HG02840 (cell line): ENCODE data around the gene SLC6A12.

Experiments
- ATAC-seq: cut with Tn5 transposase; IDR thresholded peaks from one replicate; pipeline ENCODE4 v1.9.1; 2021; ENCODE audit warnings: mild to moderate bottlenecking, moderate library complexity, moderate number of reproducible peaks; ENCODE audit not compliant: unreplicated experiment, low FRiP score

SLC6A12 gene

DNA sequence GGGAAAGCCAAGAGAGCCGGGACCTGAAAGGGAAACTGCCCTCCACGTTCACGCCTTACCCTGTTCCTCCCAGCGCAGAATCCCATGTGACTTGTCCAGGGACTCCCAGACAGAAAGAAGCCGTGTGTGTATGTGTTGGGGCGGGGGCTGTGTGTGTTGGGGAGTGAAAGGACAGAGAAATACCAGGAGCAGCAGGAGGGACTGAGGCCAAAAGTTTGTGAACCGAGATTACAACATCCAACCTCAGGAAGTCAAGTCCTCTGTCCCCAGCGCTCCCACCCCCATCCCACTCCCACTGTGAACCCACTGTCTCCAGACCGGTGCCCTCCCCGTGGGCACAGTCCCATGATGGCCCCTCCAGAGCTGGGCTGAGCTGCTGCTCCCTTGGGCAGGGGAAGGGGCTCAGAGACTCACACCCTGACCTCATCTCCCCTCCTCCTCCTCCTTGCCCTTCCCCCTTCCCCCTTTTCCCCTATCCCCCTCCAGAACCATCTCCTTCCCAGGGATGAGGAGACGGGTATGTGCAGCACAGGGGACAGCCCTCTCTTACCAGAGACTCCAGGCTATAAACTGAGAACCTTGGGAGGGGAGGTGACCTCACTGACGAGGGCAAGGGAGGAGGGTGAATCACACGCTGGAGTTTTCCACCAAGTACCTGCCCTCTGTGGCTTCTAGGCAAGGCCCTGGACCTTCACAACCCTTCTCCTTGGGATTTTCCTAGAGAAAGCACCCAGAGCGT lies at the start of gene SLC6A12:
TSS of gene SLC6A12 (minus strand) at position 155 of the 739 bp plus-strand sequence. CDS start 4,171 bp downstream, outside the sequence.
- no peak for ATAC-seq

DNA sequence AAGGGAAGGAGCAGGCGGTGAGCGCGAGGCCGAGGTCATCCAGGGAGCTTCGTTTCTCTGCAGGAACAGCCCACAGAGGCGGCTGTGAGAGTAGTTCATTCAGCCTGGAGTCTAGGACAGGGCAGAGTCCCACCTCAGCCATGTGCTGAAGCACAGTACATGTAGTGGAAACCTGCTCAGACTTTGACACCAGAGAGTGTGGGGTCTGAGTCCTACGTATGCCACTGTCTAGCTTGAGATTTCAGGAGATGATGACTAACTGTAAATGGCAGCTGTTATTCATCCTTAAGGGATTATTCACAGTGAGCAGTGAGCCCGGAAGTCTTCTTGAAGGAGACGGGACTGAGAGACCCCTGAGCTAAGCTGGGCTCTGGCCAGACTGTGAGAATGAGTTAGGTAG lies 49.6 kb upstream of the SLC6A12 start:
- ATAC-seq: no peak

DNA sequence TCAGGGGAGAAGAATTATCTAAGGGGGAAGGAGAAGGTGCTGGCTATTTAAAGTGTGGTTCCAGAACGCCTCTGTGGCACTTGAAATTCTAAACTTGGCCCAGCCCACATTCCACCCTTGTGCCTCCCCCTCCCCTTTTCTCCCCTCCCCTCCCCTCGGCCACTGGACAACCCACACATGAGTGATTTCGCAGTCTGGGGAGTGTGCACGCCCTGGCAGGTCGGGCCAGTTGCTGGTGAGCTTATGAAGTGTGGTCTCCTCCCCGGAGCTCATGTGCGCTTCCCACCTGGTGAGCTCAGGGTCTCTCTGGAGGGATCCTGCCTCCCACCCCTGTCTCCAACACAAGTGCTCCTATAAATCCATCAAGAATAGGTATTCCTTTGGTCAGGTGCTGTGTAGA lies 48.9 kb upstream of the SLC6A12 start, which contains the start of gene SLC6A13:
TSS of gene SLC6A13 (minus strand) at position 20 of the 400 bp plus-strand sequence. CDS start 2,784 bp downstream, outside the sequence.
- no peak for ATAC-seq

DNA sequence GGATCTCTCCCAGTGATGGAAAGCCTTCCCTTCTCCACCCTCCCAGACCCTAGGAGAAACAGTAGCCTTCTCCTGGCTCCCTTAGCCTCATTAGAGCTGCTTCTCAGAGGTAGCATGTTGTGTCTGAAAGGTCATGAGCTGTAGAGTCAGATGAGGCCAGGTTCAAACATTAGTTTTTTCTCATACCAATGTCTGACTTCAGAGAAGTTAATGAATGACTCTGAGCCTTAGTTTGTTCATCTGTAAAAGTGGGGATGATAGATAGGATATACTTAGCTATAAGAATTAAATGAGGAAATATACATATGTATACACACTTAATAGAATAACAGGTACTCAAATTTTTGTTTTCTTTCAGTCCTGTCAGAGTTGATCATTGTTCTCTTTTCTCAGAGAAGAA lies 48.2 kb upstream of the SLC6A12 start:
- no peak for ATAC-seq

DNA sequence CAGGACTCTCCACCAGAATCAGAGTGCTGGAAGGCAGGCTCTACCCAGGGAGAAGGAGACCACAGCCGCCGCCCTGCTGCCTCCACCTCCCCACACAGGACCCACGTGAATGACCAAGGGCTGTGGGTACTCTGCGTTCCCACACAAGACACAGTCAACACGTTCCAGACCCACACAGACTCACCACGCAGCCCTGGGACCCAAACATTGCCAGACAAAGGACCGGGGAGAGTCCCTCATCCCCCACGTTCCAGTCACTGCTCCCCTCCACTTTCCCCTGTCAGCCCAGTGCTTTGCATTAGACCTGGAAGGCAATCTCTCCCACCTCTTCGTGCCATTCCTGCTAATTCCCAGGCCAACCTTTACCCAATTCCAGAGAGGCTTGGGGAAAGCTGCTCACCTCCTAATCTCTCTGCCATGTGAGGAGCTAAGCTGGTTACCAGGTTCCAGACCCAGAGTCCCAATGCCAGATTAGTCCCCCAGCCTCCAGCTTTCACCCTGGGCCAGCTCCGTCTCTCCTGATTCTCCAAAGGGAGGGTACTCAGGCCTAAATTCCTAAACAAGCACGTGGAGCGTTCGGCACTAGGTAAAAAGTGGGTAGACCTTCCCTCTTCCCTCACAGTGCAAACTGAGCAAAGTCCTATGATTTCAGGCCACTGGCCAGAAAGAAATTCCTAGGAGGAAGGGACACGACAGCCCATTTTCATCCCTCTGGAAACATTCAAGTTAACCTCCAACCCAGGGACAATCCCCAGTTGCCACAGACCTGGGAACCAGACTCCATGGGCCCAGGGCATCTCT lies 43.8 kb upstream of the SLC6A12 start:
- no peak for ATAC-seq

DNA sequence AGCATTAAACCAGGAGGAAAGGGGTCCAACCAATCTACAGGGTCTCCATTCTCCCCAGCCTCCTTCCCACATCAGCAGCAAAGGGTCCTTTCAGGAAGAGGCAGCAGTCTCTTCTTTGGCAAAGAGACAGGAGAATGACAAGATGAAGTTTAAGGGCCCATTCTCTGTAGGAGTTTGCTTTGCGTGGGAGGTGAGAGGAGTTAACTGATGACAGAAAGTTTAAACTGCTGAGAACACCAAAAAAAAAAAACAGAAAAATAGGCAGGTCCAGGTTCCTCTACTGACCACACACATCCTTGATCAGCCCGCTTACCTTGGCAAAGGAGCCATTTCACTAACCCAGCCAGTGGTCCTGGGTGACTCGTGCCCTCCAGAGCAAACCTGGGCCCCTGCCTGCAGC lies 43.0 kb upstream of the SLC6A12 start:
- no peak for ATAC-seq

DNA sequence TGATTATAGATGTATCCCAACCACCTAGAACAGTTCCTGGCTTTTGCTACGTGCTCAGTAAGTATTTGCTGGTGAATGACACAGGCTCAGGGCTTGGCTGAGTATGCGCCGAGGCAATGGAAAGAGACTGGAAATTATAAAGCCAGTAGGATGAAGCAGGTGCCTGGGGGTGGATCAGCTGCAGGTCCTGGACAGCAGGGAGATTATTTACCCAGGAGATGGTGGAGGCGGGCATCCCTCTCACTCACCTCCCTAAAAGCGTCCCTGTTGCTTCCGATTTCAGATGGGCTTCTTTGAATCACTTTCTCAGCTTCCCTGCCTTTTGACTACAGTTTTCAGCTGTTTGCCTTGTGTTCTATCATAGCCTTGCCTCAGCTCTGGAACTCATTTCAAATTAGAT lies 42.3 kb upstream of the SLC6A12 start:
- ATAC-seq: no peak

DNA sequence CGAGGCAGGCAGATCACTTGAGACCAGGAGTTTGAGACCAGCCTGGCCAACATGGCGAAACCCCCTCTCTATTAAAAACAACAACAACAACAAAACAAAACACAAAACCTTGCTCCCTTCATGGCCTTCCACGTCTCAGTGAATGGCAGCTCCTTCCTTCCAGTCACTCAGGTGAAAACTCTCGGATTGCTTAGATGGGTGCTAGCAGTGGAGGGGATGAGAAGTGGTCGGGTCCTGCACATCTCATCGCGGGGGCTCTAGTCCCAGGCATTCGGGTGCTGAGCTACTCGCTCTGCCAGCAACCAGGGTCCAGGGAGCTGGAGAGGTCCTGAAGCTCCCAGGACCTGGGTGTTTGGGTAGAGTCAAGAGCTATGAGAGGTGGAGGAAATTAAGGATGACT lies 41.0 kb upstream of the SLC6A12 start:
- no peak for ATAC-seq

DNA sequence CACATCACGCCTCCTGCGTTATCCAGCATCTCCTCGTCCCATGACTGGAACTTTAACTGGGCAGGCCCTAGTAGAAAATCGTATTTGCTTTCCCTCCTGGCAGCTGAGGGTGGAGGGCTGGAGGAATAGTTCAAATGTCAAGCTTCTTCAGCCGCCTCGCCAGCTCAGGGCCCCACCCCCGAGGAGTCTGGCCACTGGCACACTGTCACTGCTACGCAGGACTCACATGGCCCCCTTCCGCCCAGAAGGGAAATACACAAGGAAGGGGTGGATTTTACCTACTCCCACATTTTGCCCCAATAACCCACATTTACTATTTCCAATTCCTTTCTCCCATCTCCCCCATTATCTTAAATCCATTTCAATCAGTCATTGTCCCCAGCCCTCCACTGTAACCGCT lies 40.1 kb upstream of the SLC6A12 start:
- no peak for ATAC-seq

DNA sequence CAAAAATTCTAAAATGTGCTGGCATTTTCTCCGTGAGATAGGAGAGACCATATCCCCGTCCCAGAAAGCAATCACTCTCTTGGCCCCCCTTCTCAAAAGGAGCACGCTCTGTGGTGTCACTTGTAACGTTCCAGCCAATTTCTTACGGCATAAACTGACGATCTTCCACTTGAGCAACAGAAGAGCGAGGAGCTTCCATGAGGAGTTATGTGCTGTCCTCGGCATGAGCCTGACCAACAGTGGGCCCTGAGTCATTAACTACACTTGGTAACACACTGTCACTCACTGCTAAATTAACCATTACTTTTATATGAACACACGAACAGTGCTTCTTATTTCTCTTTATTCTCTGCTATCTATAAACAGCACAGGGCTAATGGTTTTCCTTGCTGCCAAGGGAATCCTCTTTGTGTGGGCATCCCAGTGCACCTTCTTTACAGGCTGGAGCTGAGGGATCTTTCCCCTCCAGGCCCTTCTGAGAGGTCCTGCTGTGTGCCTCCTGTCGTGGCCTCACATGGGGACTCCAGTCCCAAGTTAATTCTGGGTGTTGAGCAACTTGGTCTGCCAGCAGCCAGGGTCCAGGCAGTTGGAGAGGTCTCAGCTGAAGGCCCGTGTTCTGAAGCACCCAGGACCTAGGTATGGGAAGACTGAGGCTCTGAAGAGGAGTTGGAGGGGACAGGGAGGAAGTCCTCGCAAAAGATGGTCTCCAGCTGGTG lies 39.3 kb upstream of the SLC6A12 start:
- ATAC-seq: no peak

DNA sequence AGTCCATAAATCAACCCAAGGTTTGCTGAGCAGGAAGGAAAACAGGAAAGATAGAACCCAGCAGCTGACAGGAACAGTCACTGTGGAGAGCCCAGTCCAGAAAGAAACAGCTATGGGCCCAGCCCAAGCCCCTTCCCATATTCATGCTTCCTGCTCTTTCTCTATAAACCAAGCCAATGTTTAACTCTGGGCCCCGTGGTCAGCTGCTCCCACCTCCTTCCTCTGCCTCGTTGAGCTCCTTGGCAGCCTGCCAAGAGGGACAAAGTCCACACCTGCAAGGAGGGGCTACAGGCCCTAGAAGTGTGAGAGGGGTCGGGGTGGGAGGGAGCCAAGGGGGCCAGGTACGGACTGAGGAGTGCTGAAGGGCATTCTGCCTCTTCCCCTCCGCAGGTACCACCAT lies 38.7 kb upstream of the SLC6A12 start:
- no peak for ATAC-seq

DNA sequence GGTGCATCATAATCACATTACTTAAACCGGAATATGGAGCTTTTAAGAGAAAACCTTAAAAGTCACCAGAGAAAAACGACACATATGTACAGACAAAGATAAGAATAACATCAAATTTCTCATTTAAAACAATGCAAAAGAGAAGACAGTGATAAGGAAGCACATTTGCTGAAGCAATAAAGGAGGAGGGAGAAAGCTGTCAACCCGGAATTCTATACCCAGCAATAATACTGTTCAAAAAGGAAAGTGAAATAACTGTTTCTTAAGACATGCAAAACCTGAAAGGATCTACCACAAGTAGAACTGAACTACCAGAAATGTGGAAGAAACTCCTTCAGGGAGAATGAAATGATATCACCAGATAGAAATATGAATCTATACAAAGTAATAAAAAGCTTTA lies 33.3 kb upstream of the SLC6A12 start:
- no peak for ATAC-seq

DNA sequence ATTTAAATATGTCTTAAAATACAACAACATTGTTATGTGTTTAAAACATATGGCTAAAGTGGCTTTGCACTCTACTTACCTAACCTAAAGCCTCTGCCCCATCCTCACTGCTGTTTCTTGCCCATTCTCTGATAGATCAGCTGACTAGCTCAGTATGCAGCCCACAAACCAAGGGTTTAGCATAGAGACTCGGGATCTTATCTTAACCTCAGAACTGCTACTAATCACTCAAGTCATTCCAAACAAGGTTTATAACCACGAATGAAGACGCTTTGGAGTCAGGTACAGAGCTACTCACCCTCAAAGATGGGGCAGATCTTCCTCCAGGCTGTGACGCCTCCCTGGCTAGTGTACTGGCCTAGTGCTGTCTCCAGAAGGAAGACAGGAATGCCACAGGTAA lies 29.4 kb upstream of the SLC6A12 start:
- ATAC-seq: no peak

DNA sequence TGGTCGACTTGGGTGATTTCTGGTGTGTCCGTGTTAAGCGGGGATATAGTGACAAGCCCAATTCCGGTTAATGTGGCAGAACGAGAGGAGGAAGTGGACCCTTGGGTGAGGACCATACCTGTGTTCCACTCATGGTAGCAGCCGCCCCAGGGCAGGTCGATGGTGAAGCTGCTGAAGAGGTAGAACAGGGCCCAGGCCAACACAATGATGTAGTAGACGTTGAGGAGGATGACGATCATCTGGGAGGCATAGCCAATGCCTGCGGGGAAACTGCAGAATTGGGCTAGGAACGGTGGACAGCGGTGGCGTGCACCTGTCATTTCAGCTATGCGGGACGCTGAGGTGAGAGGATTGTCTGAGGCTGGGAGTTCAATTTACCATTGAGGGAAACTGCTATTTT lies 28.5 kb upstream of the SLC6A12 start:
- no peak for ATAC-seq

DNA sequence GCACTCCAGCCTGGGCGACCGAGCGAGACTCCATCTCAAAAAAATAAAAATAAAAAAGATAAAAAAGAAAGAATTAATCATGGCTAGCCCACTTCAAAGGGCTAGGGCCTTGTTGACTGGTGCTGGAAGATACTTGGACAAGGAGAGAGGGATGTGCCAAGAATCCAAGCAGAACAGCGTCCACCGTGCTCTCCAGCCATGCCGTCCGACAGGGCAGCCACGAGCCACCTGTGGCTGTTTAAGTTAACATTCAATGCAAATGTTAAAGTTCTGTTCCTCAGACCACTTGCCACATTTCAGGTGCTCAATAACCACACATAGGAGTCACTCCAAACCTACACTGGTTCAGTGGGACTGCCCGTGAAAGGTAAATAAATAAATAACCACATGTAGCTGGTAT lies 27.3 kb upstream of the SLC6A12 start:
- ATAC-seq: no peak

DNA sequence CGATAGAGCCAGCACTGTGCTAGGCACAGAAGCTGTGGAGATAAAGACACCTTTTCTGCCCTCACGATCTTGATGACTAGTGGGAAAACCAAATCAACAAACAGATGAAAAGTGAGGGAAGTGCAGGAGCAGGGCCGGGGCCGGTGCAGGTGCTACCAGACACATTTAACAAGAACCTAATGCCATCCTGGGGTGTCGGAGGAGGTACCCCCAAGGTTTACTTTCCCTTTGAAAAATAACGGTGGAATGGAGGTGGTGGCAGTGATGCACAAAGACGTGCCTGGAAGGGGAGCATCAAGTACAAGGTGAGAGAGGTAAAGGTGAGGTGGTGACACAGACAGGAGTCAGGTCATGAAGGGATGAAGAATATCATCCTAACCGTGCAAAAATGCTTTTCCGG lies 26.6 kb upstream of the SLC6A12 start:
- ATAC-seq: no peak

DNA sequence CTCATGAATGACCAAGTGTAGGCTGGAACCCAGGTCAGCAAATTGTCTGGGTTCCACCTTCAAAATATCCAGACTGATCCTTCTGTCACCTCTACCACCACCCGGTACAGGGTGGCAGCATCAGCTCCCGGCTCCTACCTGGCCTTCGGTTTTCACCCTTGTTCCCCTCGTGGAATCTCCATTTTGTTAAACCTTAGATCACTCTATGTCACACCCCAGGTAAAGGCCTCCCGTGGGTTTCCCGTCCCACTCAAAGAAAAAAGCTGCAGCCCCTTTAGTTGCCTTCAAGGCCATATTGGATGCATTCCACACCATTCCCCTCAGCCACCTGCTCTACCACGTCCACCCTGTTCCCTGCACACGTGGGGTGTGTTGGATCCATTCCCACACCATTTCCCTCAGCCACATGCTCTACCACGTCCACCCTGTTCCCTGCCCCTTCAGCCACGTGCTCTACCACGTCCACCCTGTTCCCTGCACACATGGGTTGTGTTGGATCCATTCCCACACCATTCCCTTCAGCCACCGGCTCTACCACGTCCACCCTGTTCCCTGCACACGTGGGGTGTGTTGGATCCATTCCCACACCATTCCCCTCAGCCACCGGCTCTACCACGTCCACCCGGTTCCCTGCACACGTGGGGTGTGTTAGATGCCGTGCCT lies 24.9 kb upstream of the SLC6A12 start:
- ATAC-seq: no peak

DNA sequence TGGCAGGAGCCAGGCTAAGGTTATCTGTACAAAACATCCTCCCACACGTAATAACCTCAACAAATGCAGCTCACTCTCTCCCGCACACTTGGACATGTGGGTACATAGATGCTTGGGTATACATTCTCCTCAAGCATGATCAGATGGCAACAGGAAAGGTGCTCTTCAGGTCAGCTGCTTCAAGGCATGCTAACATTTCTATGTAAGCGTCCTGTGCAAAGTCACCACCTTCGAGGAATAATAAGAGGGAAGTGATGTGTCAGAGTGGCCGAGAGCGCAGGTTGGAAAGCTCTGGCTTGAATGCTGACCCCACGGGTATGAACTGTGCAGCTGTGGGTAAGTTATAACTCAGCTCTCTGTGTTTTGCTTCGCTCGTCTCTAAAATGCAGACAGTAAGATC lies 24.2 kb upstream of the SLC6A12 start:
- ATAC-seq: no peak

DNA sequence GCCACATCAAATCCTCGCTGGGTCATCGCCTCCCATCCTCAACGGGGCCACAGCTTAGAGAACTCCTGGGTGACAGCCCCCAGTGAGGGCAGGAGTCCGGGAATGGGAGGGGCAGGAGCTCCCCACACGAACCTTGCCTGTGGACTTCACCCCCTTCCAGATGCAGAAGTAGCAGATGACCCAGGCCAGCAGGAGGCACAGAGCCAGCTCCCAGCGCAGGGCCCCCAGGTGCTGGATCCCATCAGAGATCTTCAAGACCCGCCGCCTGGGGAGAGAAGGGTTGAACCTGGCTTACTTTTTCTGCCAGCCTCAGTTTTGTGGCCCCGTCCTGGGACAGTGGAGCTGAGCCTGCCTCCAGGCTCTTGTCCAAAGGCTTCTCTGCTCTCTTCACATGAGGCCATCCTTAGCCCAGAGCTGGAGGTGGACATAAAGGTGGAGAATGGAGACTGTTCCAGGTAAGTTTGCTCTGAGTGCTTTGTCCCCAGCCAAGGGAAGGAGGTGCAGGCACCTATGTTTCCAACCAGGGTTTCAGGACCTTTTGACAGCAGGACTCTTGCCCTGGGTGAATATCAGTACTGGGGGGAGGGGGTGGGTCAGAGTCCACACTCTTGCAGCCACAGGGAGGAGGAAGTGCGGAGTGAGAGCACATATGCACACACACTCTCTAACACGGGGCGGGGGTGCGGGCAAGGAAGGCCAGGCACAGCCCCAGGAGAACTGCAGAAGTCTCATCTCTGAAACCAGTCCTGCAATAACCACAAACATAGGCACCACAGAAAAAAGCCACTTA lies 23.3 kb upstream of the SLC6A12 start:
- ATAC-seq: no peak

DNA sequence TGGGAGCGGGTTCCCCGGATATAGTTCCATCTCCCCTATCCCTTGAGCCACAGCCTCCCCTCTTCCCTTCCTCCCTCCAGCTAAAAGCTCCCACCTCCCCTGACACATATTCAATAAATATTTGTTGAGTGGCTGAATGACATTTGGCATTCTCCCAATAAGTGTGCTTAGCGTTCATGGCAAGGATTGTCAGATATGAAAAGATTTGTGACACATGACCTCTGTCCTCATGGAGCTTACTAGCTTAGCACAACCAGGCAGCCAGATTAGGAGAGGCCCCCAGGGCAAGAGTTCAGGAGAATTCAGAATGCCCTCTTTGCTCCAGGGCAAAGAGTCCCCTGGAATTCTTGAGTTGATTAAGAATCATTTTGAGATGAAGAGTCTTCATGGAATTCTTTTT lies 22.5 kb upstream of the SLC6A12 start:
- ATAC-seq: no peak
